ENCODE results near the gene POMGNT1. TPM values are rescaled to one million over a fixed set of nuclear protein-coding genes. Genes with fewer than 3 reads are reported as not detected.

Gene POMGNT1
- total RNA-seq, 2 experiments from 2014 or later = 21.1 to 29.0 TPM

- POLR2A ChIA-PET = no interaction called here
- Histone ChIP-seq H3K4me1 (ENCODE audit: insufficient read depth, low read length) (no peaks in the 10 kb centered on the region), H3K27me3 (ENCODE audit: control insufficient read depth in 1 of 2, insufficient read depth in 2 of 2, low read length in 2 of 2) (no peaks in the 10 kb centered on the region), H3K4me3 (ENCODE audit: low read length) (no peak overlapping the region), H3K9me3 (ENCODE audit: control insufficient read depth in 1 of 2, insufficient read depth in 1 of 2, low read length in 2 of 2) (no peaks in the 10 kb centered on the region), H3K36me3 (ENCODE audit: insufficient read depth, low read length) (no peaks in the 10 kb centered on the region), H3K27ac (ENCODE audit: low read depth in 1 of 2, low read length in 2 of 2) (no peak overlapping the region)
- no peak overlapping the region for H3K4me3 Mint-ChIP-seq
- no peaks in the 10 kb centered on the region for H3K36me3 Mint-ChIP-seq (ENCODE audit: low read depth)
- TF ChIP-seq, protein P1, sequence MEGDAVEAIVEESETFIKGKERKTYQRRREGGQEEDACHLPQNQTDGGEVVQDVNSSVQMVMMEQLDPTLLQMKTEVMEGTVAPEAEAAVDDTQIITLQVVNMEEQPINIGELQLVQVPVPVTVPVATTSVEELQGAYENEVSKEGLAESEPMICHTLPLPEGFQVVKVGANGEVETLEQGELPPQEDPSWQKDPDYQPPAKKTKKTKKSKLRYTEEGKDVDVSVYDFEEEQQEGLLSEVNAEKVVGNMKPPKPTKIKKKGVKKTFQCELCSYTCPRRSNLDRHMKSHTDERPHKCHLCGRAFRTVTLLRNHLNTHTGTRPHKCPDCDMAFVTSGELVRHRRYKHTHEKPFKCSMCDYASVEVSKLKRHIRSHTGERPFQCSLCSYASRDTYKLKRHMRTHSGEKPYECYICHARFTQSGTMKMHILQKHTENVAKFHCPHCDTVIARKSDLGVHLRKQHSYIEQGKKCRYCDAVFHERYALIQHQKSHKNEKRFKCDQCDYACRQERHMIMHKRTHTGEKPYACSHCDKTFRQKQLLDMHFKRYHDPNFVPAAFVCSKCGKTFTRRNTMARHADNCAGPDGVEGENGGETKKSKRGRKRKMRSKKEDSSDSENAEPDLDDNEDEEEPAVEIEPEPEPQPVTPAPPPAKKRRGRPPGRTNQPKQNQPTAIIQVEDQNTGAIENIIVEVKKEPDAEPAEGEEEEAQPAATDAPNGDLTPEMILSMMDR (IDR thresholded peaks at IDR 0.05) = no peak
- H3K27me3 Mint-ChIP-seq = no peaks in the 10 kb centered on the region
- no peak for DNase-seq
- H3K27ac Mint-ChIP-seq = no peak overlapping the region
- ATAC-seq (ENCODE audit: poor library complexity) = no peak
- H3K9me3 Mint-ChIP-seq = no peaks in the 10 kb centered on the region
- intact Hi-C loops (cut with DNase I, micrococcal nuclease) = no loop called here
- CTCF ChIA-PET = interaction anchor here (2.0 kb wide), 1 partner anchor 13 kb away, joined by 6 read pairs; no protein-coding TSS in a partner anchor
- no peaks in the 10 kb centered on the region for H3K4me1 Mint-ChIP-seq (ENCODE audit: low read depth)
These were observed 12.3 kb upstream of the POMGNT1 start for GRCh38 chr1:46210561-46210960.

- no peak for ATAC-seq (ENCODE audit: poor library complexity)
- Histone ChIP-seq H3K4me1 (ENCODE audit: insufficient read depth, low read length) (peaks cover 13% of the 10 kb centered on the region), H3K36me3 (ENCODE audit: insufficient read depth, low read length) (no peaks in the 10 kb centered on the region), H3K27ac (ENCODE audit: low read depth in 1 of 2, low read length in 2 of 2) (no peak overlapping the region), H3K27me3 (ENCODE audit: control insufficient read depth in 1 of 2, insufficient read depth in 2 of 2, low read length in 2 of 2) (no peaks in the 10 kb centered on the region), H3K4me3 (ENCODE audit: low read length) (no peak overlapping the region), H3K9me3 (ENCODE audit: control insufficient read depth in 1 of 2, insufficient read depth in 1 of 2, low read length in 2 of 2) (no peaks in the 10 kb centered on the region)
- TF ChIP-seq, protein P1 (IDR thresholded peaks at IDR 0.05) = no peak
- ChIA-PET POLR2A (no interaction called here), CTCF (no interaction called here)
- DNase-seq = no peak
- Mint-ChIP-seq H3K4me3 (no peak overlapping the region), H3K27ac (no peak overlapping the region), H3K36me3 (ENCODE audit: low read depth) (no peaks in the 10 kb centered on the region), H3K9me3 (no peaks in the 10 kb centered on the region), H3K27me3 (no peaks in the 10 kb centered on the region), H3K4me1 (ENCODE audit: low read depth) (peaks cover 17% of the 10 kb centered on the region)
- intact Hi-C loops (cut with DNase I, micrococcal nuclease) = no loop called here
These were observed 8.2 kb upstream of the POMGNT1 start for GRCh38 chr1:46206399-46206798.

DNA sequence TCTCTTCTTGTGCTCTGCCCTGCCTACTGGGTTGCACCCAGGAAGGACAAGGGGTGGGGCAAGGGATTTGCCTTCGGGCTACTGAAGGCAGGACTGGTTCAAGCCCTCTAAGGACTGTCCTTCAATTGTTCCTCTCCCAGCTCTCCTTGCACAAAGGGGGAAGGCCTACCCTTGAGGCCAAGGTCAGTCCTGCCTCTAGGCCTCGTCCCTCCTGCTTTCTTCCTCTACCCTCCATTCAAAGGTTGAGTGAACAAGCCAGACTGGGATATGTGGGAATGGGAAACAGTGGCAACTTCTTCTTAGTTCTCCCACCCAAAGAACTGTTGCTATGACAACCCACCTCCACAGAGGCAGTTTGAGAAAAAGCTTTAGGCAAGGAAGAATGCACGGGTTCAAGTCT lies 7.6 kb upstream of the POMGNT1 start:
- H3K4me3 ChIP-seq (ENCODE audit: low read length) = no peak overlapping the region
- peaks cover 17% of the 10 kb centered on the region for H3K4me1 Mint-ChIP-seq (ENCODE audit: low read depth)
- no peak overlapping the region for H3K4me3 Mint-ChIP-seq
- H3K36me3 Mint-ChIP-seq (ENCODE audit: low read depth) = no peaks in the 10 kb centered on the region
- no peaks in the 10 kb centered on the region for H3K27me3 Mint-ChIP-seq
- H3K27me3 ChIP-seq (ENCODE audit: control insufficient read depth in 1 of 2, insufficient read depth in 2 of 2, low read length in 2 of 2) = no peaks in the 10 kb centered on the region
- intact Hi-C loops (cut with DNase I, micrococcal nuclease) = no loop called here
- no peak overlapping the region for H3K27ac Mint-ChIP-seq
- ChIA-PET CTCF (no interaction called here), POLR2A (no interaction called here)
- H3K36me3 ChIP-seq (ENCODE audit: insufficient read depth, low read length) = no peaks in the 10 kb centered on the region
- H3K9me3 Mint-ChIP-seq = no peaks in the 10 kb centered on the region
- peaks cover 13% of the 10 kb centered on the region for H3K4me1 ChIP-seq (ENCODE audit: insufficient read depth, low read length)
- TF ChIP-seq, protein P1 (IDR thresholded peaks at IDR 0.05) = no peak
- ATAC-seq (ENCODE audit: poor library complexity) (no peak), DNase-seq (no peak)
- H3K27ac ChIP-seq (ENCODE audit: low read depth in 1 of 2, low read length in 2 of 2) = no peak overlapping the region
- H3K9me3 ChIP-seq (ENCODE audit: control insufficient read depth in 1 of 2, insufficient read depth in 1 of 2, low read length in 2 of 2) = no peaks in the 10 kb centered on the region

Measured in CD4-positive, alpha-beta T cell (primary cell).